OCI-LY3 (cell line): Measurements from ENCODE around the gene CDK3.

Experiments used
- H2AFZ ChIP-seq: fragments of 200-600, 300-600 bp; shearing (Covaris generic); 2 replicates; pipeline ENCODE4 v1.6.0; 2014; ENCODE audit warnings: antibody characterized with exemption, low read depth, low read length
- H3K27ac ChIP-seq: fragments of 200-600, 300-600 bp; sonication (generic); 2 replicates; pipeline ENCODE4 v1.5.1; 2014; ENCODE audit warnings: mild to moderate bottlenecking, low read length, moderate library complexity, mixed read lengths
- H3K27me3 ChIP-seq: fragments of 200-600, 300-600 bp; sonication (generic); 2 replicates; pipeline ENCODE4 v1.6.1; 2014; ENCODE audit warnings: low read depth, low read length, mixed read lengths
- H3K36me3 ChIP-seq: fragments of 200-600, 300-600 bp; sonication (generic); replicated peaks from 2 replicates; pipeline ENCODE3; 2014; ENCODE audit warnings: low read depth, low read length, mixed read lengths
- H3K4me1 ChIP-seq: fragments of 300-600, 200-600 bp; sonication (generic); 2 replicates; pipeline ENCODE4 v1.6.1; 2014; ENCODE audit warnings: low read length, mixed read lengths
- H3K4me2 ChIP-seq: fragments of 200-600, 300-600 bp; sonication (generic); 2 replicates; pipeline ENCODE4 v1.6.1; 2014; ENCODE audit warnings: low read length, mixed read lengths
- H3K4me3 ChIP-seq: fragments of 300-600, 200-600 bp; sonication (generic); 2 replicates; pipeline ENCODE4 v1.5.1; 2014; ENCODE audit warnings: antibody characterized with exemption, mild to moderate bottlenecking, low read length, moderate library complexity
- H3K79me2 ChIP-seq: fragments of 300-600, 200-600 bp; shearing (Covaris generic); 2 replicates; pipeline ENCODE4 v1.6.1; 2014; ENCODE audit warnings: mild to moderate bottlenecking, low read length, mixed read lengths
- H3K9ac ChIP-seq: fragments of 300-600, 200-600 bp; shearing (Covaris generic); 2 replicates; pipeline ENCODE4 v1.6.0; 2014; ENCODE audit warnings: mild to moderate bottlenecking, low read length, moderate library complexity
- H3K9me3 ChIP-seq: fragments of 200-600, 300-600 bp; shearing (Covaris generic); 2 replicates; pipeline ENCODE4 v1.6.1; 2014; ENCODE audit warnings: low read length, mixed read lengths; ENCODE audit not compliant: insufficient read depth
- H4K20me1 ChIP-seq: fragments of 200-600, 300-600 bp; sonication (generic); 2 replicates; pipeline ENCODE4 v1.6.1; 2016; ENCODE audit warnings: low read length, mixed read lengths; ENCODE audit not compliant: insufficient read depth
- CTCF ChIP-seq: fragments of 200-600, 300-600 bp; sonication (generic); IDR thresholded peaks from 2 replicates; pipeline ENCODE4 v1.5.1; 2014; ENCODE audit warnings: antibody characterized with exemption, low read length, low read depth
- EZH2phosphoT487 ChIP-seq: fragments of 200-600 bp; shearing (Covaris generic); IDR thresholded peaks from 2 replicates; pipeline ENCODE4 v1.6.1; 2018; ENCODE audit warnings: antibody characterized with exemption, mixed run types, low read depth

Gene CDK3

GRCh38 chr17:76046064-76046463 is 45.4 kb downstream of the CDK3 start:
- H4K20me1 ChIP-seq: no peaks in the 10 kb centered on the region
- no peak for TF ChIP-seq CTCF
- no peak overlapping the region for H3K9ac ChIP-seq
- H3K79me2 ChIP-seq: no peaks in the 10 kb centered on the region
- peaks cover 52% of the 10 kb centered on the region for H3K36me3 ChIP-seq
- H3K4me3 ChIP-seq: no peak overlapping the region
- no peaks in the 10 kb centered on the region for H3K4me1 ChIP-seq
- H3K9me3 ChIP-seq: no peaks in the 10 kb centered on the region
- H2AFZ ChIP-seq: no peak overlapping the region
- H3K27ac ChIP-seq: no peak overlapping the region
- no peak overlapping the region for H3K4me2 ChIP-seq
- no peaks in the 10 kb centered on the region for H3K27me3 ChIP-seq

- Histone ChIP-seq H3K27ac (no peak overlapping the region), H3K27me3 (no peaks in the 10 kb centered on the region), H3K9me3 (no peaks in the 10 kb centered on the region), H3K4me2 (no peak overlapping the region), H3K4me3 (no peak overlapping the region), H3K9ac (no peak overlapping the region), H4K20me1 (no peaks in the 10 kb centered on the region; the same call in 1 of the 2 replicates), H2AFZ (no peak overlapping the region), H3K36me3 (peaks cover 49% of the 10 kb centered on the region), H3K4me1 (no peaks in the 10 kb centered on the region), H3K79me2 (no peaks in the 10 kb centered on the region)
- TF ChIP-seq CTCF: no peak
- TF ChIP-seq EZH2phosphoT487: no peak
Observed at GRCh38 chr17:76048025-76048605, 47.5 kb downstream of the CDK3 start.

GRCh38 chr17:76048711-76049110 is 48.1 kb downstream of the CDK3 start:
- Histone ChIP-seq H2AFZ (no peak overlapping the region), H3K79me2 (no peaks in the 10 kb centered on the region), H3K9me3 (no peaks in the 10 kb centered on the region), H3K4me2 (no peak overlapping the region), H3K4me1 (no peaks in the 10 kb centered on the region), H3K27me3 (no peaks in the 10 kb centered on the region), H3K36me3 (peaks cover 49% of the 10 kb centered on the region), H3K9ac (no peak overlapping the region), H3K4me3 (no peak overlapping the region), H4K20me1 (no peaks in the 10 kb centered on the region; the same call in 1 of the 2 replicates), H3K27ac (no peak overlapping the region)
- TF ChIP-seq CTCF: no peak
- no peak for TF ChIP-seq EZH2phosphoT487

GRCh38 chr17:76049239-76049638 is 48.6 kb downstream of the CDK3 start:
- Histone ChIP-seq H3K4me3 (no peak overlapping the region), H2AFZ (no peak overlapping the region), H3K4me2 (no peak overlapping the region), H3K4me1 (no peaks in the 10 kb centered on the region), H3K79me2 (no peaks in the 10 kb centered on the region), H4K20me1 (no peaks in the 10 kb centered on the region; the same call in 1 of the 2 replicates), H3K9me3 (no peaks in the 10 kb centered on the region), H3K9ac (no peak overlapping the region), H3K36me3 (peaks cover 49% of the 10 kb centered on the region), H3K27ac (no peak overlapping the region), H3K27me3 (no peaks in the 10 kb centered on the region)
- TF ChIP-seq EZH2phosphoT487: no peak
- TF ChIP-seq CTCF: no peak
